GM18498 (cell line): ENCODE results near the gene AHSP.
"Not testable (repeated sequence)": the region's sequence is repeated elsewhere in the genome, so short reads cannot be mapped to it uniquely, and the experiment has no call there.

Experiments
- ATAC-seq: cut with Tn5 transposase; IDR thresholded peaks from one replicate; pipeline ENCODE4 v1.9.1; 2021; ENCODE audit warnings: mild to moderate bottlenecking, moderate library complexity; ENCODE audit not compliant: unreplicated experiment

AHSP gene

GRCh38 chr16:31529937-31530312, 2.2 kb downstream of the AHSP start:
- ATAC-seq = no peak

- no peak for ATAC-seq
Measured at GRCh38 chr16:31530405-31530804, 2.7 kb downstream of the AHSP start.

GRCh38 chr16:31531096-31531495, 3.4 kb downstream of the AHSP start:
- ATAC-seq = no peak

GRCh38 chr16:31532120-31532519, 4.4 kb downstream of the AHSP start:
- no peak for ATAC-seq

GRCh38 chr16:31532896-31533295, 5.2 kb downstream of the AHSP start:
- no peak for ATAC-seq

GRCh38 chr16:31535737-31536136, 8.0 kb downstream of the AHSP start:
- no peak for ATAC-seq

GRCh38 chr16:31536804-31537361, 9.2 kb downstream of the AHSP start:
- ATAC-seq = no peak

- ATAC-seq = no peak
Measured at GRCh38 chr16:31537362-31538242, 9.9 kb downstream of the AHSP start.

GRCh38 chr16:31538243-31538598, 10.5 kb downstream of the AHSP start:
- ATAC-seq = not testable (repeated sequence)

- not testable (repeated sequence) for ATAC-seq
Measured at GRCh38 chr16:31539762-31540161, 12.1 kb downstream of the AHSP start.

- ATAC-seq = no peak
Measured at GRCh38 chr16:31542763-31543162, 15.1 kb downstream of the AHSP start.

GRCh38 chr16:31561426-31562233, 33.9 kb downstream of the AHSP start:
- no peak for ATAC-seq

GRCh38 chr16:31568577-31569359, 41.1 kb downstream of the AHSP start:
- ATAC-seq = no peak

GRCh38 chr16:31569360-31569717, 41.6 kb downstream of the AHSP start:
- no peak for ATAC-seq

GRCh38 chr16:31572821-31573220, 45.1 kb downstream of the AHSP start:
- no peak for ATAC-seq

- not testable (repeated sequence) for ATAC-seq
Measured at GRCh38 chr16:31574159-31574558, 46.5 kb downstream of the AHSP start.

GRCh38 chr16:31577411-31577810, 49.7 kb downstream of the AHSP start:
- ATAC-seq = no peak
